GM12878 (cell line): Measurements from ENCODE around the gene RGL1. TPM values are rescaled to one million over a fixed set of nuclear protein-coding genes. Genes with fewer than 3 reads are reported as not detected.

Experiments used
- ATAC-seq: fragments of 200-7000 bp; cut with Tn5 transposase; 3 replicates; pipeline ENCODE4 v1.9.1; 2020; ENCODE audit warnings: mild to moderate bottlenecking, moderate library complexity
- BruUV-seq: library from RNA; stranded (reverse); fragments of 400-500 nt; replicated peaks from 2 replicates; lab custom pipeline; 2021; lab: Mats Ljungman, UMichigan
- CTCF ChIA-PET: fragments of 300-600 bp; sonication (Branson Sonifier 250); formaldehyde crosslinking; extraction: SDS; loops from one replicate; lab custom pipeline; 2021; ENCODE audit warnings: inconsistent platforms; lab: Yijun Ruan, JAX
- POLR2A ChIA-PET: fragments of 350-600 bp; formaldehyde crosslinking; extraction: SDS; loops from one replicate; lab custom pipeline; 2021; ENCODE audit warnings: inconsistent platforms; lab: Charles Lee
- RAD21 ChIA-PET: fragments of 300-600 bp; sonication (Branson Sonifier 250); formaldehyde crosslinking; loops from one replicate; lab custom pipeline; 2023; ENCODE audit warnings: antibody characterized with exemption; ENCODE audit not compliant: unreplicated experiment; lab: Charles Lee
- SMC1A ChIA-PET: fragments of 300-600 bp; sonication (Branson Sonifier 250); formaldehyde crosslinking; loops from one replicate; lab custom pipeline; 2023; ENCODE audit not compliant: unreplicated experiment, uncharacterized antibody; lab: Charles Lee
- DNase-seq: peaks from one replicate; pipeline ENCODE4 v3.0.0-alpha.2; 2011; ENCODE audit warnings: low read depth, low spot score
- FAIRE-seq: peaks from 3 replicates; lab custom pipeline; 2011; peaks lifted over from hg19 to GRCh38; lab: Jason Lieb, UNC
- H2AFZ ChIP-seq: 2 replicates; pipeline ENCODE4 v1.6.0; 2011; ENCODE audit warnings: low read depth, low read length, control low read depth; ENCODE audit not compliant: control insufficient read depth
- H3K27ac ChIP-seq: 2 replicates; pipeline ENCODE4 v1.5.1; 2011; ENCODE audit warnings: control low read depth; ENCODE audit not compliant: control insufficient read depth, insufficient read depth
- H3K27me3 ChIP-seq, 2 experiments: replicated peaks in 1 of 2; 2 replicates each; pipeline versions ENCODE4 v1.6.0 to v1.6.1; 2011; ENCODE audit warnings: low read length in 1 of 2; ENCODE audit not compliant: control insufficient read depth in 2 of 2, insufficient read depth in 2 of 2
- H3K36me3 ChIP-seq, 2 experiments: 2 replicates each; pipeline ENCODE4 v1.5.1; 2011; ENCODE audit warnings: low read length in 1 of 2; ENCODE audit not compliant: control insufficient read depth in 2 of 2, insufficient read depth in 2 of 2
- H3K4me1 ChIP-seq: 2 replicates; pipeline ENCODE4 v1.6.1; 2011; ENCODE audit warnings: mild to moderate bottlenecking, low read length, moderate library complexity, mixed read lengths; ENCODE audit not compliant: control insufficient read depth, insufficient read depth
- H3K4me2 ChIP-seq: 2 replicates; pipeline ENCODE4 v1.6.0; 2011; ENCODE audit warnings: control low read depth; ENCODE audit not compliant: control insufficient read depth, insufficient read depth
- H3K4me3 ChIP-seq: fragments of 200-600 bp; sonication (generic); 2 replicates; pipeline ENCODE4 v1.5.1; 2016
- H3K79me2 ChIP-seq: 2 replicates; pipeline ENCODE4 v1.6.0; 2011; ENCODE audit warnings: low read length; ENCODE audit not compliant: control insufficient read depth, insufficient read depth
- H3K9ac ChIP-seq: 2 replicates; pipeline ENCODE4 v1.8.0; 2011; ENCODE audit warnings: low read length, control low read depth, mixed read lengths; ENCODE audit not compliant: control insufficient read depth, insufficient read depth
- H3K9me3 ChIP-seq: replicated peaks from 3 replicates; pipeline ENCODE4 v1.5.1; 2011; ENCODE audit warnings: mild to moderate bottlenecking, low read length; ENCODE audit not compliant: control insufficient read depth, insufficient read depth
- H4K20me1 ChIP-seq: 2 replicates; pipeline ENCODE4 v1.6.0; 2011; ENCODE audit not compliant: control insufficient read depth, insufficient read depth
- CBX3 ChIP-seq: fragments of 200-600 bp; sonication (generic); IDR thresholded peaks from 2 replicates; pipeline ENCODE4 v1.6.1; 2016; ENCODE audit warnings: low read depth, borderline replicate concordance
- CHD1 ChIP-seq: IDR thresholded peaks from 2 replicates; pipeline ENCODE4 v1.6.1; 2012; ENCODE audit warnings: low read depth, low read length, improper control_type of control experiment
- EZH2 ChIP-seq: IDR thresholded peaks from 2 replicates; pipeline ENCODE4 v1.6.1; 2012; ENCODE audit warnings: low read depth, mild to moderate bottlenecking, control low read depth, inconsistent platforms, low read length, borderline replicate concordance; ENCODE audit not compliant: control insufficient read depth
- KLF5 ChIP-seq: fragments of 450-650 bp; IDR thresholded peaks from 2 replicates; pipeline ENCODE4 v1.6.1; 2014; ENCODE audit warnings: mild to moderate bottlenecking; ENCODE audit not compliant: partially characterized antibody
- NR2C1 ChIP-seq: fragments of 450-650 bp; IDR thresholded peaks from 2 replicates; pipeline ENCODE4 v1.6.1; 2017; ENCODE audit warnings: antibody characterized with exemption, mild to moderate bottlenecking, moderate library complexity
- TCF7 ChIP-seq: IDR thresholded peaks from 2 replicates; pipeline ENCODE4 v1.6.1; 2014; ENCODE audit warnings: antibody characterized with exemption, borderline replicate concordance
- ZBED1 ChIP-seq: IDR thresholded peaks from 2 replicates; pipeline ENCODE4 v1.6.1; 2016; ENCODE audit warnings: borderline replicate concordance
- ZNF24 ChIP-seq: fragments of 450-650 bp; IDR thresholded peaks from 2 replicates; pipeline ENCODE4 v1.6.1; 2017; ENCODE audit warnings: antibody characterized with exemption, mild to moderate bottlenecking
- WGBS: methylation state at CpG from one replicate; pipeline ENCODE4 v1.1.6; 2016; ENCODE audit warnings: low lambda C conversion rate; ENCODE audit not compliant: insufficient replicate concordance, insufficient coverage; ENCODE audit errors: missing lambda C conversion rate; 5-methylcytosine and 5-hydroxymethylcytosine counted together
- in situ Hi-C: fragments of 300-500 bp; cut with MboI; formaldehyde crosslinking; loops from 9 replicates; pipeline ENCODE4 v1.14.3; 2018; ENCODE audit warnings: mixed read lengths
- intact Hi-C: fragments of 100-400 bp; cut with micrococcal nuclease; formaldehyde crosslinking; loops from one replicate; pipeline ENCODE4 v1.14.2; 2022; ENCODE audit not compliant: unreplicated experiment
- polyA plus RNA-seq, 11 experiments: library from polyadenylated mRNA; depleted of rRNA in 4 of 11; unstranded in 6 of 11; stranded (reverse) in 5 of 11; fragments of >200 nt; fragmentation: Nextera tagmentation in 4 of 11; fragmentation: Illumina TruSeq in 1 of 11; extraction: Ambion mirVana in 4 of 11; extraction: Trizol in 1 of 11; gene quantifications; 1 replicate in 1 of 11; 2 replicates in 10 of 11; pipeline versions ENCODE4 v1.2.1 to v1.2.3, GENCODE V29; 2011 to 2016; ENCODE audit warnings: inconsistent platforms in 2 of 11, missing spikeins in 2 of 11, low read depth in 1 of 11
- total RNA-seq, 4 experiments: library from RNA; depleted of rRNA in 3 of 4; stranded (reverse); fragments of >200 nt in 3 of 4; fragmentation: Illumina TruSeq in 1 of 4; extraction: Trizol in 1 of 4; gene quantifications; 2 replicates each; pipeline versions ENCODE4 v1.2.1 to v1.2.3, GENCODE V29; 2013 to 2021

The RGL1 gene
- total and polyA plus RNA-seq, 10 of the 15 experiments (the other 5 are each of a cell fraction or from before 2014, with no cell fraction given) = 8.1 to 25.0 (median 19.0) TPM

DNA sequence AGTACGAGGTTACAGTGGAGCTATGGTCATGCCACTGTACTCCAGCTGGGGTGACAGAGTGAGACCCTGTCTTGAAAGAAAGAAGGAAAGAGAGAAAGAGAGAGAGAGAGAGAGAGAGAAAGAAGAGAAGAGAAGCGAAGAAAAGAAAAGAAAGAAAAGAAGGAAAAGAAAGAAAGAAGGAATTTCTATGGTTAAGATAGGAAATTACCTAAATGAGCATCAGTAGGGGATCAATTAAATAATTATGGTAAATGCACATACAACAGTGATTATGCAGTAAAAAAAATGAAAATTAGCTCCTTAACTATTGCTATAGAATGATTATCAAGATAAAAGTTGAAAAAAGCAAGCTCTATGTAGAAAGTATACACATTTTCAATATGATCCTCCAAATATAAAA is 172.8 kb downstream of the RGL1 start:
- H3K36me3 ChIP-seq = no peaks in the 10 kb centered on the region
- SMC1A ChIA-PET = interaction anchor here (1.2 to 1.3 kb wide), 4 partner anchors 9 to 32 kb away, joined by 3 to 4 read pairs (median 4); no protein-coding TSS in a partner anchor
- no peak for FAIRE-seq

More for the DNA sequence above, 172.8 kb downstream of the RGL1 start:
- H3K9me3 ChIP-seq = no peaks in the 10 kb centered on the region
- no peaks in the 10 kb centered on the region for H3K4me1 ChIP-seq
- 5% methylated on average over 1 of the region's 2 CpGs for WGBS
- ChIA-PET POLR2A (no interaction called here), CTCF (interaction anchor here (1.1 kb wide), 1 partner anchor 12 kb away, joined by 3 read pairs; no protein-coding TSS in a partner anchor), RAD21 (no interaction called here)
- no peak overlapping the region for H3K9ac ChIP-seq
- H3K79me2 ChIP-seq = no peaks in the 10 kb centered on the region
- H4K20me1 ChIP-seq = no peaks in the 10 kb centered on the region
- in situ Hi-C loops = no loop called here
- no peak overlapping the region for H2AFZ ChIP-seq
- H3K27ac ChIP-seq = no peak overlapping the region
- TF ChIP-seq KLF5 (no peak), TCF7 (no peak), ZNF24 (no peak), ZBED1 (no peak), CBX3 (no peak), EZH2 (no peak), CHD1 (no peak), NR2C1 (no peak)
- DNase-seq = no peak
- H3K27me3 ChIP-seq = no peaks in the 10 kb centered on the region
- no TSS peak for BruUV-seq
- no peak overlapping the region for H3K4me3 ChIP-seq
- H3K4me2 ChIP-seq = no peak overlapping the region
- intact Hi-C loops = no loop called here
- no peak for ATAC-seq

Other genes starting within 250 kb of the RGL1 start
- gene NCF2, start 214.7 kb upstream of the RGL1 start, total RNA-seq (2014; rRNA removed) = 85.5 and 99.5 TPM in 2 replicates
- gene NCF2, start 214.7 kb upstream of the RGL1 start, total RNA-seq (2014; rRNA removed; fragmentation: Illumina TruSeq; extraction: Trizol) = 95.7 and 98.4 TPM in 2 replicates
- gene NCF2, start 214.7 kb upstream of the RGL1 start, total RNA-seq (2021) = 68.8 and 71.1 TPM in 2 replicates
- gene NCF2, start 214.7 kb upstream of the RGL1 start, polyA plus RNA-seq (2011; rRNA removed) = 256 and 273 TPM in 2 replicates
- gene NCF2, start 214.7 kb upstream of the RGL1 start, polyA plus RNA-seq (2014; fragmentation: Illumina TruSeq; extraction: Trizol) = 96.9 and 98.4 TPM in 2 replicates
- gene NCF2, start 214.7 kb upstream of the RGL1 start, polyA plus RNA-seq (2014; fragmentation: Nextera tagmentation; extraction: Ambion mirVana) = 10 to 100 TPM; 31.4 to 61.2 TPM
- 82.0 and 91.3 TPM in 2 replicates for gene NCF2, start 214.7 kb upstream of the RGL1 start, polyA plus RNA-seq (2014; rRNA removed)
- 10 to 100 TPM; 43.4 to 49.1 TPM for gene NCF2, start 214.7 kb upstream of the RGL1 start, polyA plus RNA-seq (2016; fragmentation: Nextera tagmentation; extraction: Ambion mirVana)
- 306 and 348 TPM in 2 replicates for gene ARPC5, start 169.3 kb upstream of the RGL1 start, total RNA-seq (2014; rRNA removed)
- gene ARPC5, start 169.3 kb upstream of the RGL1 start, total RNA-seq (2014; rRNA removed; fragmentation: Illumina TruSeq; extraction: Trizol) = 313 and 325 TPM in 2 replicates
- gene ARPC5, start 169.3 kb upstream of the RGL1 start, total RNA-seq (2021) = 281 and 291 TPM in 2 replicates
- gene ARPC5, start 169.3 kb upstream of the RGL1 start, polyA plus RNA-seq (2011; rRNA removed) = 469 and 611 TPM in 2 replicates
- gene ARPC5, start 169.3 kb upstream of the RGL1 start, polyA plus RNA-seq (2014; fragmentation: Illumina TruSeq; extraction: Trizol) = 296 and 313 TPM in 2 replicates
- gene ARPC5, start 169.3 kb upstream of the RGL1 start, polyA plus RNA-seq (2014; fragmentation: Nextera tagmentation; extraction: Ambion mirVana) = 100 to 1,000 TPM; 246 to 274 TPM
- gene ARPC5, start 169.3 kb upstream of the RGL1 start, polyA plus RNA-seq (2014; rRNA removed) = 238 and 284 TPM in 2 replicates
- gene ARPC5, start 169.3 kb upstream of the RGL1 start, polyA plus RNA-seq (2016; fragmentation: Nextera tagmentation; extraction: Ambion mirVana) = 100 to 1,000 TPM; 752 to 784 TPM
- gene APOBEC4, start 151.8 kb upstream of the RGL1 start, total RNA-seq (2014; rRNA removed) = 0.06 TPM in 1 of 2 replicates, not detected in the other
- not detected in 2 replicates for gene APOBEC4, start 151.8 kb upstream of the RGL1 start, total RNA-seq (2014; rRNA removed; fragmentation: Illumina TruSeq; extraction: Trizol)
- not detected in 2 replicates for gene APOBEC4, start 151.8 kb upstream of the RGL1 start, total RNA-seq (2021)
- gene APOBEC4, start 151.8 kb upstream of the RGL1 start, polyA plus RNA-seq (2011; rRNA removed) = 0.03 and 0.07 TPM in 2 replicates
- gene APOBEC4, start 151.8 kb upstream of the RGL1 start, polyA plus RNA-seq (2014; fragmentation: Illumina TruSeq; extraction: Trizol) = 0.04 and 0.13 TPM in 2 replicates
- under 1 TPM in 1 of 2 experiments, not detected in 1; 0.05 TPM for gene APOBEC4, start 151.8 kb upstream of the RGL1 start, polyA plus RNA-seq (2014; fragmentation: Nextera tagmentation; extraction: Ambion mirVana)
- gene APOBEC4, start 151.8 kb upstream of the RGL1 start, polyA plus RNA-seq (2014; rRNA removed) = not detected in 2 replicates
- under 1 TPM in 1 of 2 experiments, not detected in 1; 0.25 TPM for gene APOBEC4, start 151.8 kb upstream of the RGL1 start, polyA plus RNA-seq (2016; fragmentation: Nextera tagmentation; extraction: Ambion mirVana)
- 0.96 and 1.1 TPM in 2 replicates for gene COLGALT2, start 232.6 kb downstream of the RGL1 start, total RNA-seq (2014; rRNA removed)
- 0.81 and 1.1 TPM in 2 replicates for gene COLGALT2, start 232.6 kb downstream of the RGL1 start, total RNA-seq (2014; rRNA removed; fragmentation: Illumina TruSeq; extraction: Trizol)
- 1.5 TPM in 2 replicates for gene COLGALT2, start 232.6 kb downstream of the RGL1 start, total RNA-seq (2021)
- 0.24 and 0.31 TPM in 2 replicates for gene COLGALT2, start 232.6 kb downstream of the RGL1 start, polyA plus RNA-seq (2011; rRNA removed)
- gene COLGALT2, start 232.6 kb downstream of the RGL1 start, polyA plus RNA-seq (2014; fragmentation: Illumina TruSeq; extraction: Trizol) = 1.4 and 2.1 TPM in 2 replicates
- under 1 TPM; 0.45 to 0.75 TPM for gene COLGALT2, start 232.6 kb downstream of the RGL1 start, polyA plus RNA-seq (2014; fragmentation: Nextera tagmentation; extraction: Ambion mirVana)
- 0.62 and 0.83 TPM in 2 replicates for gene COLGALT2, start 232.6 kb downstream of the RGL1 start, polyA plus RNA-seq (2014; rRNA removed)
- under 1 TPM; 0.62 to 0.82 TPM for gene COLGALT2, start 232.6 kb downstream of the RGL1 start, polyA plus RNA-seq (2016; fragmentation: Nextera tagmentation; extraction: Ambion mirVana)
- gene TSEN15, start 246.6 kb downstream of the RGL1 start, total RNA-seq (2014; rRNA removed) = 80.9 and 90.9 TPM in 2 replicates
- 69.8 and 70.3 TPM in 2 replicates for gene TSEN15, start 246.6 kb downstream of the RGL1 start, total RNA-seq (2014; rRNA removed; fragmentation: Illumina TruSeq; extraction: Trizol)
- gene TSEN15, start 246.6 kb downstream of the RGL1 start, total RNA-seq (2021) = 51.0 and 53.2 TPM in 2 replicates
- 70.6 and 93.5 TPM in 2 replicates for gene TSEN15, start 246.6 kb downstream of the RGL1 start, polyA plus RNA-seq (2011; rRNA removed)
- gene TSEN15, start 246.6 kb downstream of the RGL1 start, polyA plus RNA-seq (2014; fragmentation: Illumina TruSeq; extraction: Trizol) = 71.3 and 95.7 TPM in 2 replicates
- 10 to 100 TPM; 21.1 to 35.1 TPM for gene TSEN15, start 246.6 kb downstream of the RGL1 start, polyA plus RNA-seq (2014; fragmentation: Nextera tagmentation; extraction: Ambion mirVana)
- gene TSEN15, start 246.6 kb downstream of the RGL1 start, polyA plus RNA-seq (2014; rRNA removed) = 56.9 and 59.2 TPM in 2 replicates
- 100 to 1,000 TPM; 132 to 136 TPM for gene TSEN15, start 246.6 kb downstream of the RGL1 start, polyA plus RNA-seq (2016; fragmentation: Nextera tagmentation; extraction: Ambion mirVana)